PFSK-1 (cell line): ENCODE data around the gene FBXO48.

Source experiments
- FOXP2 ChIP-seq: optimal IDR thresholded peaks from 2 replicates; pipeline ENCODE3; 2011; ENCODE audit warnings: borderline replicate concordance, control low read depth, inconsistent platforms; ENCODE audit not compliant: insufficient read depth; ENCODE audit errors: extremely low read length, extremely low read depth
- POLR2AphosphoS5 ChIP-seq: IDR thresholded peaks from 2 replicates; pipeline ENCODE4 v1.6.1; 2012; ENCODE audit warnings: low read depth, mild to moderate bottlenecking, control low read depth, low read length, moderate library complexity
- REST ChIP-seq, 2 experiments: IDR thresholded peaks; 2 replicates each; pipeline versions ENCODE4 v1.6.1 to v1.8.0; 2011 to 2012; ENCODE audit warnings: low read depth in 2 of 2, low read length in 2 of 2, control low read depth in 1 of 2, inconsistent platforms in 1 of 2, mild to moderate bottlenecking in 1 of 2, moderate library complexity in 1 of 2; ENCODE audit not compliant: insufficient read depth in 1 of 2
- SIN3A ChIP-seq: IDR thresholded peaks from 2 replicates; pipeline ENCODE4 v1.6.1; 2012; ENCODE audit warnings: mild to moderate bottlenecking, low read length, moderate library complexity, borderline replicate concordance; ENCODE audit not compliant: insufficient read depth
- TAF1 ChIP-seq: IDR thresholded peaks from 2 replicates; pipeline ENCODE4 v1.6.1; 2012; ENCODE audit warnings: low read length, control low read depth, borderline replicate concordance; ENCODE audit not compliant: insufficient read depth

FBXO48 gene

GRCh38 chr2:68478688-68479087 is 11.6 kb upstream of the FBXO48 start:
- no peak for TF ChIP-seq REST (IDR thresholded peaks at IDR 0.05; ENCODE audit: insufficient read depth in 1 of 2, low read depth in 2 of 2, low read length in 2 of 2)
- TF ChIP-seq FOXP2, result no peak
- TF ChIP-seq TAF1, result no peak
- no peak for TF ChIP-seq POLR2AphosphoS5
- TF ChIP-seq SIN3A, result no peak

- no peak for TF ChIP-seq REST (IDR thresholded peaks at IDR 0.05; ENCODE audit: insufficient read depth in 1 of 2, low read depth in 2 of 2, low read length in 2 of 2)
- TF ChIP-seq POLR2AphosphoS5, result no peak
- TF ChIP-seq TAF1, result no peak
- TF ChIP-seq FOXP2, result no peak
- no peak for TF ChIP-seq SIN3A
These were observed 9.4 kb upstream of the FBXO48 start for GRCh38 chr2:68476454-68476853.

- TF ChIP-seq REST (IDR thresholded peaks at IDR 0.05; ENCODE audit: insufficient read depth in 1 of 2, low read depth in 2 of 2, low read length in 2 of 2) (no peak), FOXP2 (no peak), POLR2AphosphoS5 (no peak), TAF1 (no peak), SIN3A (no peak)
These were observed 8.5 kb upstream of the FBXO48 start for GRCh38 chr2:68475576-68475975.

- TF ChIP-seq POLR2AphosphoS5, result no peak
- no peak for TF ChIP-seq REST (IDR thresholded peaks at IDR 0.05; ENCODE audit: insufficient read depth in 1 of 2, low read depth in 2 of 2, low read length in 2 of 2)
- no peak for TF ChIP-seq FOXP2
These were observed 8.0 kb upstream of the FBXO48 start for GRCh38 chr2:68475110-68475509.

GRCh38 chr2:68472796-68473414 is 5.8 kb upstream of the FBXO48 start:
- TF ChIP-seq FOXP2 (no peak), TAF1 (no peak), SIN3A (no peak), POLR2AphosphoS5 (no peak), REST (IDR thresholded peaks at IDR 0.05; ENCODE audit: insufficient read depth in 1 of 2, low read depth in 2 of 2, low read length in 2 of 2) (no peak)
